Natural killer cell (primary cell): ENCODE data around the gene RELN. TPM values are rescaled to one million over a fixed set of nuclear protein-coding genes. Genes with fewer than 3 reads are reported as not detected.

Experiments used
- ATAC-seq, 3 donors: fragments of 150-1000 bp in 2 of 3; fragments of 200-7000 bp in 1 of 3; cut with Tn5 transposase; 1 replicate in 1 of 3; 2 replicates in 2 of 3; pipeline ENCODE4 v1.10.0; 2021; ENCODE audit warnings: mild to moderate bottlenecking in 2 of 3, moderate library complexity in 2 of 3
- DNase-seq, 2 donors: peaks; one replicate each; pipeline versions ENCODE4 v3.0.0 to v3.0.0-alpha.2; 2013 to 2021; ENCODE audit warnings: mixed read lengths in 1 of 2
- H3K27ac ChIP-seq: one replicate; pipeline ENCODE4 v1.5.1; 2013; ENCODE audit warnings: mild to moderate bottlenecking, low read length
- H3K27me3 ChIP-seq: one replicate; pipeline ENCODE4 v1.6.1; 2013; ENCODE audit warnings: low read length; ENCODE audit not compliant: control insufficient read depth, insufficient read depth
- H3K36me3 ChIP-seq: one replicate; pipeline ENCODE4 v1.6.1; 2013; ENCODE audit warnings: low read length; ENCODE audit not compliant: control insufficient read depth, insufficient read depth
- H3K4me1 ChIP-seq: one replicate; pipeline ENCODE4 v1.6.1; 2013; ENCODE audit warnings: low read length; ENCODE audit not compliant: control insufficient read depth, insufficient read depth
- H3K4me3 ChIP-seq: one replicate; pipeline ENCODE4 v1.5.1; 2013; ENCODE audit warnings: low read length
- H3K9me3 ChIP-seq: one replicate; pipeline ENCODE4 v1.6.1; 2013; ENCODE audit warnings: low read length; ENCODE audit not compliant: control insufficient read depth, insufficient read depth
- H3K27ac Mint-ChIP-seq, 2 donors: one replicate each; pipeline ENCODE4 v1.8.0; 2022; ENCODE audit warnings: mild to moderate bottlenecking in 2 of 2, mixed read lengths in 2 of 2, moderate library complexity in 1 of 2
- H3K27me3 Mint-ChIP-seq, 2 donors: one replicate each; pipeline ENCODE4 v1.8.0; 2022; ENCODE audit warnings: low read depth in 2 of 2, mixed read lengths in 2 of 2
- H3K36me3 Mint-ChIP-seq: one replicate; pipeline ENCODE4 v1.8.0; 2022; ENCODE audit warnings: mixed read lengths
- H3K4me1 Mint-ChIP-seq, 2 donors: one replicate each; pipeline ENCODE4 v1.8.0; 2022; ENCODE audit warnings: mixed read lengths in 2 of 2
- H3K4me3 Mint-ChIP-seq: one replicate; pipeline ENCODE4 v1.8.0; 2022; ENCODE audit warnings: mild to moderate bottlenecking, moderate library complexity, mixed read lengths
- H3K9me3 Mint-ChIP-seq, 2 donors: one replicate each; pipeline ENCODE4 v1.8.0; 2022; ENCODE audit warnings: mixed read lengths in 2 of 2
- WGBS: methylation state at CpG from one replicate; pipeline ENCODE4 v1.1.7; 2013; ENCODE audit warnings: missing lambda C conversion rate; ENCODE audit not compliant: insufficient coverage; 5-methylcytosine and 5-hydroxymethylcytosine counted together
- intact Hi-C: fragments of 100-400 bp; cut with micrococcal nuclease; formaldehyde crosslinking; loops from one replicate; pipeline ENCODE4 v1.14.2; 2022
- total RNA-seq, 4 donors: library from RNA; stranded (reverse); fragments of 120-200 nt in 1 of 4; gene quantifications; one replicate each; pipeline versions ENCODE4 v1.2.3 to v1.2.4, GENCODE V29; 2013 to 2022
- TF ChIP-seq, protein P1 (sequence below): fragments of 200-600 bp; IDR thresholded peaks from one replicate; pipeline ENCODE4 v1.8.0; 2022; ENCODE audit warnings: antibody characterized with exemption

RELN gene
- total RNA-seq, 3 donors from 2014 or later (not counting 1 experiment from before 2014, with no cell fraction given): not detected

DNA sequence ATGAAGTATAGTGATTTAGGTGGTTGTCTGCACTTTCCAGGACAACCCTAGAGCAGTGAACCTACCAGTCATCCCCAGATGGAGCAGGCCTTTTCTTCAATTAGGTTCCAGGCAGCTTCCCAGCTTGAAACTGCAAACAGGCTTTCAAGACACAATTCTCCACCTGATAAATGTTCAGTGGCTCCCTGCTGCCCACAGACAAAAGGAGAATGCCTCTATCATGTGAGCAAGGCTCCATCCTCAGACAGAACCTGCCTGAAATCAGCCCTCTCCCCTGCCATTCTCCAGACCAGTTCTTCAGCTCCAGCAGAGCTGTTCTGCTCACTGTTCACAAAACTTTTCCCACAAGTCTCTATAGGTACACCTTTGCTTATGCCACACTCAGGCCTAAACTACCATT, 22.1 kb downstream of the RELN start:
- H3K4me3 ChIP-seq: no peak overlapping the region
- DNase-seq: no peak
- Mint-ChIP-seq H3K9me3 (peaks cover 0 to 2% of the 10 kb centered on the region in 2 donors), H3K4me1 (no peaks in the 10 kb centered on the region), H3K4me3 (no peak overlapping the region), H3K27ac (no peak overlapping the region), H3K36me3 (no peaks in the 10 kb centered on the region), H3K27me3 (no peaks in the 10 kb centered on the region)
- H3K4me1 ChIP-seq: no peaks in the 10 kb centered on the region
- TF ChIP-seq, protein P1, sequence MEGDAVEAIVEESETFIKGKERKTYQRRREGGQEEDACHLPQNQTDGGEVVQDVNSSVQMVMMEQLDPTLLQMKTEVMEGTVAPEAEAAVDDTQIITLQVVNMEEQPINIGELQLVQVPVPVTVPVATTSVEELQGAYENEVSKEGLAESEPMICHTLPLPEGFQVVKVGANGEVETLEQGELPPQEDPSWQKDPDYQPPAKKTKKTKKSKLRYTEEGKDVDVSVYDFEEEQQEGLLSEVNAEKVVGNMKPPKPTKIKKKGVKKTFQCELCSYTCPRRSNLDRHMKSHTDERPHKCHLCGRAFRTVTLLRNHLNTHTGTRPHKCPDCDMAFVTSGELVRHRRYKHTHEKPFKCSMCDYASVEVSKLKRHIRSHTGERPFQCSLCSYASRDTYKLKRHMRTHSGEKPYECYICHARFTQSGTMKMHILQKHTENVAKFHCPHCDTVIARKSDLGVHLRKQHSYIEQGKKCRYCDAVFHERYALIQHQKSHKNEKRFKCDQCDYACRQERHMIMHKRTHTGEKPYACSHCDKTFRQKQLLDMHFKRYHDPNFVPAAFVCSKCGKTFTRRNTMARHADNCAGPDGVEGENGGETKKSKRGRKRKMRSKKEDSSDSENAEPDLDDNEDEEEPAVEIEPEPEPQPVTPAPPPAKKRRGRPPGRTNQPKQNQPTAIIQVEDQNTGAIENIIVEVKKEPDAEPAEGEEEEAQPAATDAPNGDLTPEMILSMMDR: no peak
- intact Hi-C loops: no loop called here
- no peaks in the 10 kb centered on the region for H3K27me3 ChIP-seq
- H3K36me3 ChIP-seq: no peaks in the 10 kb centered on the region
- H3K9me3 ChIP-seq: no peaks in the 10 kb centered on the region
- ATAC-seq: no peak
- no peak overlapping the region for H3K27ac ChIP-seq

DNA sequence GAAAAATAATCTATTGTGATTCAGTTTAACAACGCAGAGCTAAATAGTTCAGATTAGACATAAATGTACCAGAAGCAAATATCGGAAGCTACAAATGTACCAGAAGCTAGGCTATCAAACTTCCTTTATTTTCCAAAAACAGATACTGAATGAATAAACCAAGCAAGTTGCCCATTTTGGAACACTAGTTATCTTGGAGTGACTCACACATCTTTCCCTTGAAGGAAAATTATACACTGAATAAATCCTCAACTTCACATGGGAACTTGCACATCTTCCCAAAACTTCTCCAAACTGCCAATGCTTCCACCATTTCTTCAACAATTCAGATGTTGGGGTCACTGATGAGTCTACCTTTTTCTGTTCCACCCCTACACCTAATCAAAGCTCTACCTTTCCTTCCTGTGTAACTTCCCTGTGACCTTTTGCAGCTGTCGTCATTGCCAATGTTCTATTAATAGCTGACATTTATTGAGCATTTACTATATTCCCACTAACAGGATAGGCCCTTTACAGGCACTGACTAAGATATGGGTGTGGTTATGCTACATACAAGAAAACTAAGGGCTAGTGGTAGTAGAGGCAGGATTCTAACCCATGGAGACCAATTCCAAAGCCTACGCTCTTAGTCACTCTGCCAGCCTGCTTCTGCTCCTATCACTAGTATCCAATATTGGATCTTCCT, 22.7 kb downstream of the RELN start:
- Histone ChIP-seq H3K4me1 (no peaks in the 10 kb centered on the region), H3K36me3 (no peaks in the 10 kb centered on the region), H3K9me3 (no peaks in the 10 kb centered on the region), H3K27me3 (no peaks in the 10 kb centered on the region), H3K27ac (no peak overlapping the region), H3K4me3 (no peak overlapping the region)
- WGBS: 84% methylated on average over 4 of the region's 4 CpGs
- H3K4me3 Mint-ChIP-seq: no peak overlapping the region
- H3K4me1 Mint-ChIP-seq: no peaks in the 10 kb centered on the region
- no peak overlapping the region for H3K27ac Mint-ChIP-seq
- H3K36me3 Mint-ChIP-seq: no peaks in the 10 kb centered on the region
- DNase-seq: no peak
- intact Hi-C loops: no loop called here
- no peaks in the 10 kb centered on the region for H3K27me3 Mint-ChIP-seq
- ATAC-seq: no peak
- TF ChIP-seq, protein P1: no peak
- peaks cover 0 to 2% of the 10 kb centered on the region in 2 donors for H3K9me3 Mint-ChIP-seq

DNA sequence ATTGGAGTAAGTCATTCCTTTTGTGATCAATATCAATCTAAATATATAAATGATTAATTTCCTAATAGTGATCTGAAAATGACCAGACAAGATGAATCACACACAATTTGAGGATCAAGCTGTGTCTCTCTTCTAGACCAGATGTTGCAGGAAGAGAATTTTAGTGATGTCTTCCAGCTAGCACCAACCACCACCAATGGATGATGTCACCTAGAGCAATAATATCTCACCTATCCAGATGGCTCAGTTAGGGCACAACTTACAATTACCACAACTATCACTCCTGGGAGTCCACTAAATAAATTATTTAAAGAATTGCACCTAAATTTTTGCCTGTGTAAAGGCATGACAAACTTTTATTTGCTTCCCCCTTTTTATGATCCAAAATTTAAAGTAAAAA, 25.2 kb downstream of the RELN start:
- H3K9me3 ChIP-seq: no peaks in the 10 kb centered on the region
- no peaks in the 10 kb centered on the region for H3K36me3 Mint-ChIP-seq
- no peak overlapping the region for H3K27ac ChIP-seq
- H3K4me1 Mint-ChIP-seq: no peaks in the 10 kb centered on the region
- intact Hi-C loops: no loop called here
- TF ChIP-seq, protein P1: no peak
- H3K4me3 Mint-ChIP-seq: no peak overlapping the region
- H3K27ac Mint-ChIP-seq: no peak overlapping the region
- no peaks in the 10 kb centered on the region for H3K27me3 Mint-ChIP-seq
- peaks cover 0 to 4% of the 10 kb centered on the region in 2 donors for H3K9me3 Mint-ChIP-seq
- no peaks in the 10 kb centered on the region for H3K36me3 ChIP-seq
- no peak for ATAC-seq
- no peaks in the 10 kb centered on the region for H3K27me3 ChIP-seq
- DNase-seq: no peak
- H3K4me3 ChIP-seq: no peak overlapping the region
- H3K4me1 ChIP-seq: no peaks in the 10 kb centered on the region

DNA sequence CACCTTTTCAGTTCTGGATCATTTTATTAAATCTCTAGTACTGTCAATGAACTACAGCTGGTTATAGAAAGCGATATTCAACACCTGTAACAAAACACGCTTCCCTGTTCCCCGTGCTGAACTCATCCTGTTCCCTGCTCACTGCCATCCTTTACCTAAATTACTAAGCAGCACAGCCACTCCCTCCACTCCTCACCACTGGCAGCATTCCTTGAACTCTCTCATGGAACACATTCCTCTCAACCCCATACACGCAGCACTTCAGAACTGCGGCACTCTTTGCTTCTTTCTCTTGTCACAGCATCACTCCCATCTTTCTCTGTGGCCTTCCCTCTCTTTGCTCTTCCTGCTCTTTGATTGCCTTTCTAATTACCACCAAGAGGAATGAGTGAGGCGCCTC, 27.4 kb downstream of the RELN start:
- Histone ChIP-seq H3K27ac (no peak overlapping the region), H3K27me3 (no peaks in the 10 kb centered on the region), H3K36me3 (no peaks in the 10 kb centered on the region), H3K4me3 (no peak overlapping the region), H3K4me1 (no peaks in the 10 kb centered on the region), H3K9me3 (no peaks in the 10 kb centered on the region)
- intact Hi-C loops: no loop called here
- Mint-ChIP-seq H3K36me3 (no peaks in the 10 kb centered on the region), H3K4me3 (no peak overlapping the region), H3K27ac (no peak overlapping the region), H3K9me3 (peaks cover 0 to 6% of the 10 kb centered on the region in 2 donors), H3K27me3 (no peaks in the 10 kb centered on the region), H3K4me1 (no peaks in the 10 kb centered on the region)
- no peak for DNase-seq
- 73% methylated on average over 6 of the region's 6 CpGs for WGBS
- no peak for ATAC-seq
- TF ChIP-seq, protein P1: no peak
